Superior temporal gyrus (tissue), 1 donor: Measurements from ENCODE around the gene MCC.
A peak's percentile ranks its signal among the peaks of the same experiment; 100 is the strongest.

Experiments used
- DNase-seq: peaks from one replicate; pipeline ENCODE4 v3.0.0-alpha.2; 2016; ENCODE audit errors: extremely low spot score

The MCC gene

DNA sequence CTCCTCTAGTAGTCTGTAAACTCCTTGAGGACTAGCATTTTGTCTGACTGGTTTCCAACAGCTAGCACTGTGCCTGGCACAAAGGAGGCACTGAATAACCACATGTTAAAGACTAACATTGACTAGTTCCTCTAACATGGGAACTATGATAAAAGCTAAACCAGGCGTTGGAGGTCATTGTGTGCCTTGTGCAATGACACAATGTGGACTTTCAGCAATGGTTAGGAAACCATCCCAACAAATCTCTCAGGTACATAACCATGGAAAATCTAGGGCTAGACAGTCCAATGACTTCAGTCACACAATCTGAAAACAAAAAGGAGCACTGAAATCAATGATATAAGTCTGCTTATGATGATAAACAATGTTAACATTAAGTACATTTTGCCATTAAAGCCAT, 311.0 kb downstream of the MCC start:
- DNase-seq: no peak

DNA sequence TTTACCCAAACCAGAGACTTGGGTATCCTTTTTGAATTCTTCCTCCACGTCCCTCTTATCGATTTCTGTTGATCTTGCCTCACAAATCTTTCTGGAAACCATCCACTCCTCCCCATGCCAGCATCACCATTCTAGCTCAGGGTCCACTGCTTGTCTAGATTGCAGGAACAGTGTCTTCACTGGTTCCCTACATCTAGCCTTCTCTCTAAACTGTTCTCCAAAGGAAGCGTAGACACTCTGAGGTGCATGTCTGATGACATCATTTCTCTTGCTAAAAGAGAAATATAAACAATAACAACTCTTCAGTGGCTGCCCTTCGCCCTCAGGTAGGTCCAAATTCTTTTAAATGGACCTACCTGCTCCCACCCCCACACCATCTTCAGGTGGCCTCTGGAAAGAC, 311.5 kb downstream of the MCC start:
- DNase-seq: no peak

DNA sequence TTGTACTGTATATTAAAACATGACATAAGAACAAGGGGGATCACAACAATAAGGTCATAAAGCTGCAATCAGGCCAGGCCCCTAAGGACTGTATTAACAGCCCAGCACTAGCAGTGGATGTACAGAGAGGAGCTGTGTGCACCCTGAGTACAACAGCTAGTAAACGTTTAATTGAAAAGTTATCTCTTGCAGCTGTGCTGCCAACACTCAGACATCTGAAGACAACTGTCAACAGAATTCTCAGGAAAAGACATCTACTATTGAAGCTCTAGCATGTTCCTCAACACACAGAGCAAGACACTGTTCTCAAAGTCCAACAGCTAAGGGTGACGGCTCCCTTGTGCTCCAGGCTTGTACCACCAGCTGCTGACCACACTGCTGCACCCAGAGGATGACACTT, 312.1 kb downstream of the MCC start:
- DNase-seq: no peak

DNA sequence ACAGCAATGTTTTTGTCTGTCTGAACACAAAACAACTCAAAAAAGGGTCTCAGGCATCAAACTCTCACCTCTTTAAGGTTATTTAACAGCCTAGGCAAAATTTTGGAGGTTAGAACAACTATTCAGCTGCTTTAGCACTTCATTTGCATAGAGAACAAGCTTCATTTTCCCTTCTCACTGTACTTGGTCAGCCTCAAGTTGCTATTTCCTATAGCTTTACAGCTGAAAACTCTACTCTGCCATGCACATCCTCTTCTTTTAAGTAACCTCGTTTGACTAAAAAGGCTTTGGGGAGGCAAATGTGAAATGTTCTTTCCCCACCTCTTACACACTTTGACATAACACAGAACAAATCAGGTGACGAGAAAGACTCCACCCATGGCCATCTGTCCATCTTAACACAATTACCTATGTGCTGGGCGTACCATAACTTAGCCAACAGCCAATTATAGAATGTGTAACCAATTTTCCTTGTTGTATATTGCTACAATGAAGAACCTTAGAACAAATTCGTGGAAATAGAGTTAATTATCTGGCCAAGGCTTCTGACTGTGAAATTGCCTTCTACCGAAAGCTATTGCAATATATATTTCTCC, 315.9 kb downstream of the MCC start:
- DNase-seq: no peak

DNA sequence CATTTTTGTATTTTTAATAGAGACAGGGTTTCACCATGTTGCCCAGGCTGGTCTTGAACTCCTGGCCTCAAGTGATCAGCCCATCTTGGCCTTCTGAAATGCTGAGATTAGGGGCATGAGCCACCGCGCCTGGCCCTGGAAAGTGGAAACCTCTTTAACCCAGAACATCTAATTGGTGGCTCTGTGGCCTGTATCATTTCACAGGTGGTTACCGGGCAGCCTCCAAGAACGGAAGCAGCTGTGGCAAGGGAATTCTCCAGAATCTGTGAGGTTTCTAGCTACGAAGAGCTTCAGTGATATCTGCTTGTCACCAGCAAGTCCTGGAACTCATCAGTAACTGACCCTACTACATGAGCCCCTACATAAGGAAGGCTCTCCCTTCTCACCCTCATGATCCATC, 316.7 kb downstream of the MCC start:
- no peak for DNase-seq

DNA sequence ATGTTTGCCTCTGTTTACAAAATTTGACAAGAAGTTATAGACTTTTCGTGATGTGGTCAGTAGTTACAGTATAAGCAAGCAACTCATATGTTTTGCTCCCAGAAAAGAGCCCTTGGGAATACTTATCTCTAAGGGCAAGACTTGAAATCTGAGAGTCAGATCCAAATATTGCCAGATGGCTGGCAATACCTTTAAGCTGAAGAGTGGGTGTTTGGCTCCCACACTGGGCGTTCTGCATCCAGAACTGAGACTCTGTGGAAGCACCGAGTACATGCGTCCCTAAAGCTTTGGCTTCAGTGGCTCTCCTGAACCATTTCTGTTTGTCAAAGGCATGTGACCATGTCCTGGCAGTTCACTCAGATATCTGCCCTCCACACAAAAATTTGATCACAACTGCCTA, 317.5 kb downstream of the MCC start:
- DNase-seq: peak; percentile 27

DNA sequence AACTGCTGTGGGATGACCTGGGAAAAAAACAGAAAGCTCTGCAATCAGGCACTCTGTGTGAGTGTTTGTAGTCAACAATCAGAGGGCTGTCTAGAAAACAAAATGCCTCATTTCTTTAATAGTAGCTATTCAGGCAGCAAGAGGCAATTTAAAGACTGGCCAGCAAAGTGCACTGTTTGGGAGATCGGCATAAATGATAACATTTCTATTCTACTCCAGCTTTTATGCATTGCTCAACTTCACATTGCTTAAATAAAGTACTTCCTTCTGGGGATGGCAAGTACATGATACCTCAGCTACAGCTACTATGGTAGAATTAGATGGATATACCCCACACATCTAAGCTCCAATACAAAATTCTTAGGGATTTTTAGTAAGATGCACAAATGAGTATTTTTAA, 318.5 kb downstream of the MCC start:
- no peak for DNase-seq

DNA sequence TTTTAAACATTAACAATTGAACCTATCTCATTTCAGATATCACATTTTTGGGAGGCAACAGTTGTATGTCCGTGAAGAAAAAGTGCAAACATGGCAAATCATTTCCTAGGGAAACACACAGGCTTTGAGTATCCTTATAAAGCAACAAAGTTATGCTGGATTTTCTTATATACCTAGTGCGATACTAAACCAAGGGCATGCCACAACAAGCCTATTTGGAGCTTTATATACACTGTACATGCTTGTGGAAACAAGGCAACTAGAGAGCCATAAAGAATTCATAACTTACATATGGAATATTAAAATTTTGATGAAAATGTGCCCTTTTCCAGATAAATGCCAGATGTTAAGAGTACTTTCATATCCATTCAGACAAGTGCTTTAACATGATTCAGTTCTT, 320.3 kb downstream of the MCC start:
- no peak for DNase-seq

DNA sequence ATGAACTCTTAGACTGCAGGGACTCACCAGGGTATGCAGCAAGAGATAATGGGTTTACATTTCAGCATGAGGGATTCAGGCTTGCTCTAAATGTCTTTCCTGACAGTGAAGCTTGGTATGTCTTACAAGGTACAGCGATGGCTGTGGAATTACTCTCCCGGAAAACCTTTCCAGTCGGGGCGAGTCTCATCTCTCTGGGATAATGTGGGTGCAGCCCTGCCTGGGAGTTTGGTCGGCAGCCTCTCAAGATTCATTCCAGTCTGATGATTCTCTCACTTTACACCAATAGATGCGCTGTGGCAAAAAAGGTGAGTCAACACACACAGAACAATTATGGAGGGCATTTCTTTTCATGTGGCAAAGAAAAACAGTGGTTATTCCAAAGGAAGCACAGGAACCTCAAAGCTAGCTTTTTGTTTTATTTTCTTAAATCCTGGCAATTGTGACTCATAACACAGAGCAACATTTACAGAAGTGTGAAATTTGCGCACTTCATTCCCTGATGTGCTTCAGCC, 321.3 kb downstream of the MCC start:
- DNase-seq: no peak

DNA sequence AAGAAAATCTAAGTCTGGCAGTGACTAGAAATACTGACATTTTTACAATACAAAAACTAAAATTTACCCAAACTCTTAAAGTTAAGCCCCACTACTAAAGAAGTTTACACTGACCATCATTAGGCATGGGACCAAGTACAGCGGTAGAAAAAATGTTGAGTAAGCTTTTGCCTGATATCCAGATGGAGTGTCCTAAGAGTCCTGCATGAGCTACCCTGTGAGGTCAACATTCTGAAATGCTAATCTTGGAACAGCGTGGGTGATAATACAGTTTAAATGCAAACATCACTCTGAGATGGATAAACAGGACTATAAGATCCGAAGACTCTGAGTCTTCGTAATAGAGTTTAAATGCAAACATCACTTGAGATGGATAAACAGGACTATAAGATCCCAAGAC, 322.0 kb downstream of the MCC start:
- no peak for DNase-seq

DNA sequence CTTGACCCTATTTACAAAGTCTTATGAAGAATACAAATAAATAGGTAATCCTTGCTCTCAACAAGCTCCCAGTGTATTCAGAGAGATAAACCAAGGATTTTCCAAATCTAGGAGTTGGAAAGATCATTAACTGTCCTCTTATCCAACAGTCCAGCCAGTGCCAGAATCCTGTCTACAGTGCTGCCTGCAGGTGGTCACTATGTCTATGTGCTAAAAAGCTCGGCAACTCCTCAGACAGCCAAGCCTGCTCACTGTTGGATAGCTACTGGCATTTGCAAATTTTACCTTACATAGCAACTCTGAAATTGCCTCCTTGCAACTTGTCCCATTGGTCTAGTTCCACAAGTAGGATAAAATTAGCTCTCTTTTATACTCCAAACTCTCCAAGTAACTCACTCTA, 324.2 kb downstream of the MCC start:
- DNase-seq: no peak

DNA sequence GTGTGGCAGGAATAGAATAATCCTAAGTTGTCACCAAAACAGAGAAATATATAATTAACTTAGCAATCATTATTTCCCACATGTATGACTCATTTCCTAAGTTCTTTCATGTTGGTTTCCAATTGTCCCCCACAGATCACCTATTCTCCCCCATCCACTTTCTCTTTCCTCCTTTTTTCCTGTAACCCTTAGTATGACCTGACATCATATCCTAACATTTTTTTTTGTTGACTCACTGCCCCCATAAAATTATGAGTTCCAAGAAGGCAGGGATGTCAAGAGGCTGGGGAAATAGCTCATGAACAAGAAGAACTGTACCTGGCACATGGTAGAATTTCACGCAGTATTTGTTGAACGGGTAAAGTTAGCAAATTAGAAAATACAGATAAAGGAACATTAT, 324.9 kb downstream of the MCC start:
- DNase-seq: no peak

DNA sequence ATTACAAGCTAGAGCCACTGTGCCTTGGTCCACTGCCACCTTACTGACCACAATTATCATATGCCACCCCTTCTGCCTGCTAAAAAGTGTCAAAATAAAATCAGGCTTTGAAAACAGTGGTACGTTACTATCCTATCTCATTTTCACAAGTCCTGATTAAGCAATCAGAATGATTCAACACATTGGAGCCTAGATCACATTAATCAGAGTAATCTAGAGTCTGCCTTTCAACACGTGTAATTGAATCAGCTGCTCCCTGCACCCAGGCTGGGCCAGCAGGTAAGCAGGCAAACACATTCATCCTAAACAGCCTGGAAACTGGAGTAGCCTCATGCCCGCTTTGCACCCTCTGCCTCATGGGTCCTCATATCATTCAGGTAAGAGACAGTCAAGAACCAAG, 325.5 kb downstream of the MCC start:
- DNase-seq: no peak

DNA sequence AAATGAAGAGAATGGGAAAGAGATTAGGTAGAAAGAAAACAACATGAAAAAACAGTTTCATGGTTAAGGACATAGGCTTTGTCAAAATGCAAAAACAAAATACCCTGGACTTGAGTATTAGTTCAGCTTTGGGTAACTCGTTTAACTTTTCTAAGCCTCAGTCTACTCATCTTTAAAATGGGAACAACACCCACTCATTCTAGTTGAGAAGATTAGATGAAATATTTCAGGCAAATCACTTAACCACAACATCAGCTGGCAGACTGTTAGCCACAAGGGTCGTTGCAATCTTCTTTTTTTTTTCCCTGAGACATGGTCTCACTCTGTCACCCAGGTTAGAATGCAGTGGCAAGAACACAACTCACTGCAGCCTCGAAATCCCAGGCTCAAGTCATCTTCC, 326.0 kb downstream of the MCC start:
- no peak for DNase-seq

DNA sequence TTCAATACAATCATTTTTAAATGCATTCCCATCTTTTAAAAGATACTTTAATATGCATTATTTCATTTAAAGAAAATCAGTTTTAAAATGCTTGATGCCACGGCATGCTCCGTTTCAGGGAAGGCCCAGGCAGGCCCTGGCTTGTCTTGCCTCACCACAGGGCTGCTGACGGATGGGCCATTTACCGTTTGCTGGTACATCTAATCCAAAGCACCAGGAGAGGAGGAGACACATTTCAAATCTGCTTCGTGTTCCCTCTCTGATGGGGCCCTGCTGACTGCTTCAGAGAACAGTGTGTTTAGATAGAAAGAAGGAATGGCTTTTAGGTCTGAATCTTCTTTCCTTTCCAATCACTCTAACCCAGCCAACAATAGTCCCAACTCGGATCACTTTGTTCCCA, 326.4 kb downstream of the MCC start:
- no peak for DNase-seq

DNA sequence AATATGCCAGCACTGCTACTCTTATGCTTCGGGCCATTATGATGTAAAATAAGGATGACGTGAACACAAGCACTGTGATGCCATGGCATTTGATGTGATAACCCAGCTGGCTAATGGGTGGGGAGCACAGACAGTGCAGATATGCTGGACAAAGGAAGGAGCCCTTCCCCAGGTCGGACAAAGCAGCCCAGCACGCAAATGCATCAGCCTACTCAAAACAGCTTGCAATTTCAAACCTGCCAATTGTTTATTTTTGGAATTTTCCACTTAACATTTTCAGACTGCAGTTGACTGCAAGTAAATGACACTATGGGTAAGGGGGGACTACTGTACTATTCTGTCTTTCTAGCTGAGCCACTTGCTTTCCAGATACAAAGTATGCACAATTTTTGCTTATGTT, 330.4 kb downstream of the MCC start:
- no peak for DNase-seq

DNA sequence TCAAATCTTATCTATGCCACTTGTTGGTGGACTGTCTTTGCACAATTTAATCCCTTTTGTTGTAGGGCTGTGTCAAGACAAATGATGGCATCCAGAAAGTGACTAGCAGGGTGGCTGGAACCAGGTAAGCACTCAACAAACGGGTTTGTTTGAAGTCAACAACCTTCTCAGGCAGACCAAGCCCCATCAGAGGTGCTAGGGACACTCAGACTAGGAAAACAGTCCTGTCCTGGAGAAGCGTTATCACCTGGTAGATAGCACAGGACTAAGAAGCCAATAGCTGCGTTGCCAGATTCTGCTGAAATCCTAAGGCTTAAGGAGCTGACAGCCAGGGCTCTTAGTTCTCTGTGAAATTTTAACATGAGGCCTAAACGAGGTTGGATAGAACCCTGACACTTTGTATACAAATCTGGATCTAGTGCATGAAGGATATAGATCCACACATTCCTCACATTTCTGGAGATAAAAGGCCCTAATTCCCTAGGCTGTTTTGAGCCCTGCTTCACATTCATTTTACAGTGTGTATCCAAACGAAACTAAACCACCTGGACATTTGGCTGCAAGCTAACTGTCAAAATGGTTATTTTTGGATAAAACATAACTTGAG, 331.9 kb downstream of the MCC start:
- DNase-seq: no peak

DNA sequence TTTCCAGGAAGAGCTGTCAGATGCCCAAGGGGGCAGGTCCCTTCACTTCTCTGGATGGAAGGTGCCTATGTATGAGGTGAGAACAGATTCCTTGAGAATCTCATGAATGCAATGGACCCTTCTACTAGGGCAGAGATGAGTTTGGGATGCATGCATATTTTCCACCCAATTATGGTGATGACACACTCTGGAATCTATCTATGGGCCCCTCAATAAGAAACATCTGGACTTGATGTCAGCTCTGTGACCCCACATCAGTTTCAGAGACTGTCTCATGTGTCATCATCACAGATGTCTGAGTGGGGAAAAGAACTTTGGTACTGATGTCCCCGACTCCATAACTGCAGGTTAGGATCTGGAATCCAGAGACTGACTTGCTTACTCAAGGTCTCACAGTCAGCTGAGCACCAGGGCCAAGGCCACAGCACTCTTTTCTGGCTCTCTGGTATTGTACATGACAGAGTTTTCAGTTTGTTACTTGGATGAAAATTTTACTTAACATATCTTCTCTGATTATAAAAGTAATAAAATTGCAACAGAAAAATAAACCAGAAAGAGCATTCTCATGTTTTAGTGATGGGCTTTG, 334.6 kb downstream of the MCC start:
- DNase-seq: no peak

DNA sequence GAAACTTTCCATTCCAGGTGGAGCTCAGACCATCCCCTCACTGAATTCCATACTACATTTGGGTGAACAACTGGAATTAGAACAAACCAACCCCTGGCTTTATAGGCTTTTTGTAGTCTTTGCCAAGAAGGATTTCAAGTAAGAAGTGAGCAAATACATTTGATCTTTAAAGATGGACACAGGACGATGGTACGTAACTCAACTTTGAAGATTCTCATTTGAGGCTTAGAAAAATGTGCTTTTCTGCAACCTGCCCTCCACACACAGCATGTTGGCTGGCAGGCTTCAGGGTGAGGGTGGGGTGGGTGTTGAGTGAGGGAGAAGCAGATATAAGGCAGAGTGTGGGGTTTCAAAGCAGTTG, 335.9 kb downstream of the MCC start:
- no peak for DNase-seq

DNA sequence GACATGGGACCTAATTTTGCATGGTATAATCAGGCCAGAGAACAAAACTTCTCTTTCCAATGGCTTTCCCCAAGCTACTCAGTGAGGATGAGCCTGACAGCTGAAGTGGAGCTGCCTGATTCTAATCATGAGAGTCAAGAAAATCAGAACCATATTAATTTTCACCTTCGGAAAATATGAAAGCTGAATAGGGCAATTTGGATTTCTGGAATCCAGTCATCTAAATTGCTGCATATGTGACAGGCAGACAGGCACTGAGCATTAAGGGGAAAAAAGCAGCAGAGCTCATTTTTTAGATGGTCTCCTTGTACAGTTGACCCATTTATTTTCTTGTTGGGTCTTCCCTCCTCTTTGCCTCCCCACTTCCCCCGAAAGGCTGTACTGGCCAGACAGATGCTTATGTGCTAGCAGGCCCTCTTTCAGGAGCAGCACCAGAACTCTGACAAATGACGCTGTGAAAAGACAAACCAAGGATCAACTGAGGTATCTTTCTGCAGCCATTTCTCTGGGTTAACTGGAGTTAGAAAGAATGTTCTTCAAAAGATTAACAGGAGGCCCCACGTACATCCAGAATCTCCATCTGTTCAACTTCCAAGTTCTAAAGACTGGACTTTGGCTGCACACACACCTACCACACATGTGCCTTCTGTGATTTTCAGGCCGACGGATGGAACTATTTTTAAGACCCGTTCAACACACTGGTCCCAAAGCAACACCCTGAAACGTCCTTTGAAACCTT, 336.4 kb downstream of the MCC start:
- DNase-seq: no peak

DNA sequence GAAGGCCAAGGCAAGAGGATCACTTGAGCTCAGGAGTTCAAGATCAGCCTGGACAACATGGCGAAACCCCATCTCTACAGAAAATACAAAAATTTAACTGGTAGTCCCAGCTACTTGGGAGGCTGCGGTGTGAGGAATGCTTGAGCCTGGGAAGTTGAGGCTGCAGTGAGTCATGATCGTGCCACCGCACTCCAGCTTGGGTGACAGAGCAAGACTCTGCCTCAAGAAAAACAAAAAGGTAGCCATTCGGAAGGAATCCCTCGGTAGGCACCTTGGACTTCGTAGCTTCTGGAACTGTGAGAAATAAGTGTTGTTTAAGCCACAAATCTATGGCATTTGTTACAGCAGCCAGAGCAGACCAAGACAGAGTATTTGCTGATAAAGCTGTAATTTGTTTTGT, 337.4 kb downstream of the MCC start:
- DNase-seq: no peak

DNA sequence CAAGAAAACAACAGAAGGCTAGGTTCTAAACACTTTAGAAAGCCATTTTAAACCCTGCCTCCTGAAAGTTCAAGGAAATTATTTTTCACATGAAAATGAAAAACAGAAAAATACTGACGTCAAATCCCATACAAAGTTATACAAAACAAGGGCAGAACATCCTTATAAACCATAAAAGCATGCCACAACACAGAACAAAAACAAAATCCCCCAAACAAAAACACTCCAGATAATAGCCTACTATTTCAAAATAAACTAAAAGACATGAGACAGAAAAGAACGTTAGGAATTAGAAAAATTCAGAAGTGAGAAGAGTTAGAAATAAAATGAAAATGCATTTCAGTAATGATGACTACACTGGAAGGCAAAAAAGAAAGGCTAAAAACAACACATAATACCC, 338.0 kb downstream of the MCC start:
- DNase-seq: no peak

DNA sequence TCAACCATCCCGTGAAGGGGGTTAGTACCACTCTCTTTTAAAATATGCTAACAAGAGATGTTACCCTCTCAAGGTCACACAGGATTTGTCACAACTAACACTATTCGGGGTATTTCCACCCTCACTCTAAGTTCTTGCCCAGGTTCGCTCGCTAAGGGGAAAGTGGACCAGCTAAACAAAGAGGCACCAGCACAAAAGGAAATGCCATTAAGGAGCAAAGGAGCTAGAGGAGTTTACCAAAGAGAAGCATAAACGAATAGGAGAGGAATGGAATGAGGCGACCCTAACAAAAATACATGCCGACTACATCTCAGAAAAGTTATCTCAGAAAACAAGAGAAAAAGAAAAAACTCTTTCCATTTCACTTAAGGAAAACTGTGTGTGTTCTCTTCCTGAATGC, 340.7 kb downstream of the MCC start:
- no peak for DNase-seq
